Adrenal gland (tissue), 12 donors: ENCODE data around the gene TECR. TPM values are rescaled to one million over a fixed set of nuclear protein-coding genes. Genes with fewer than 3 reads are reported as not detected.

Source experiments
- DNase-seq, 7 donors: peaks; one replicate each; pipeline ENCODE4 v3.0.0-alpha.2; 2019 to 2020
- H3K27ac ChIP-seq, 5 donors: fragments of 200-600 bp; sonication (generic) in 4 of 5; 1 replicate in 3 of 5; 2 replicates in 2 of 5; pipeline versions ENCODE4 v1.5.1 to v1.8.0; 2016 to 2020; ENCODE audit warnings: mild to moderate bottlenecking in 1 of 5
- H3K27me3 ChIP-seq: fragments of 200-600 bp; 2 replicates; pipeline ENCODE4 v1.8.0; 2021
- H3K36me3 ChIP-seq, 2 donors: fragments of 200-600 bp; replicated peaks in 1 of 2; 1 replicate in 1 of 2; 2 replicates in 1 of 2; pipeline versions ENCODE4 v1.5.1 to v1.8.0; 2018 to 2022
- H3K4me1 ChIP-seq, 2 donors: fragments of 200-600 bp; replicated peaks in 1 of 2; 1 replicate in 1 of 2; 2 replicates in 1 of 2; pipeline versions ENCODE4 v1.5.1 to v1.8.0; 2018 to 2021
- H3K4me3 ChIP-seq, 4 donors: fragments of 200-600 bp; sonication (generic) in 3 of 4; one replicate each; pipeline ENCODE4 v1.5.1; 2016 to 2018
- H3K9me3 ChIP-seq, 3 donors: fragments of 200-600 bp; sonication (generic) in 1 of 3; replicated peaks in 1 of 3; 1 replicate in 2 of 3; 2 replicates in 1 of 3; pipeline versions ENCODE4 v1.5.1 to v1.8.0; 2016 to 2021
- POLR2A ChIP-seq, 2 donors: fragments of 450-650 bp; IDR thresholded peaks; one replicate each; pipeline ENCODE4 v1.6.1; 2017; ENCODE audit warnings: antibody characterized with exemption in 2 of 2, mild to moderate bottlenecking in 2 of 2, moderate library complexity in 1 of 2
- WGBS, 4 donors: extraction: QIAGEN DNeasy Blood & Tissue Kit in 2 of 4; methylation state at CpG; one replicate each; pipeline versions ENCODE4 v1.1.5 to v1.1.7; 2013 to 2017; 5-methylcytosine and 5-hydroxymethylcytosine counted together
- intact Hi-C, 2 donors: fragments of 100-400 bp; cut with DNase I; formaldehyde crosslinking; loops; one replicate each; pipeline versions ENCODE4 v1.14.1 to v1.15.0; 2022 to 2023
- polyA plus RNA-seq, 3 donors: library from polyadenylated mRNA; stranded (reverse); fragments of 200-250 nt in 2 of 3; fragments of 350-450 nt in 1 of 3; fragmentation: Illumina TruSeq in 1 of 3; extraction: RNeasy Lipid Tissue Mini Kit (QIAGEN cat#74804) in 1 of 3; gene quantifications; one replicate each; pipeline ENCODE4 v1.2.3, GENCODE V29; 2013 to 2014
- total RNA-seq, 9 donors: library from RNA; depleted of rRNA in 4 of 9; stranded (reverse); fragments of >200 nt in 4 of 9; fragments of 120-200 nt in 1 of 9; fragmentation: NEBNext Ultra II Directional in 1 of 9; extraction: Animal tissue kit (Norgen Biotek cat#: 25700) in 1 of 9; gene quantifications; one replicate each; pipeline versions ENCODE4 v1.1.0 to v1.2.4, GENCODE V29; 2013 to 2023
- TF ChIP-seq, protein P1 (sequence below), 6 experiments: fragments of 450-650 bp in 4 of 6; fragments of 200-600 bp in 2 of 6; sonication (generic) in 1 of 6; IDR thresholded peaks; 1 replicate in 5 of 6; 2 replicates in 1 of 6; pipeline versions ENCODE4 v1.5.1 to v1.8.0; 2016 to 2021; ENCODE audit warnings: antibody characterized with exemption in 6 of 6, mild to moderate bottlenecking in 2 of 6, moderate library complexity in 1 of 6
- donor health status: healthy with polysubstance abuse.
- donor health status: Bipolar disorder and iron deficiency.
- donor health status: DM: yes; HTN: yes; CAD: no.
- donor health status: DM: no; HTN: no; CAD: no.
- donor health status: DM: no; HTN: no; CAD: no.
- donor health status: DM: yes; HTN: yes; CAD: no.

TECR gene
- total and polyA plus RNA-seq, 12 donors = 108 to 610 (median 219) TPM

DNA sequence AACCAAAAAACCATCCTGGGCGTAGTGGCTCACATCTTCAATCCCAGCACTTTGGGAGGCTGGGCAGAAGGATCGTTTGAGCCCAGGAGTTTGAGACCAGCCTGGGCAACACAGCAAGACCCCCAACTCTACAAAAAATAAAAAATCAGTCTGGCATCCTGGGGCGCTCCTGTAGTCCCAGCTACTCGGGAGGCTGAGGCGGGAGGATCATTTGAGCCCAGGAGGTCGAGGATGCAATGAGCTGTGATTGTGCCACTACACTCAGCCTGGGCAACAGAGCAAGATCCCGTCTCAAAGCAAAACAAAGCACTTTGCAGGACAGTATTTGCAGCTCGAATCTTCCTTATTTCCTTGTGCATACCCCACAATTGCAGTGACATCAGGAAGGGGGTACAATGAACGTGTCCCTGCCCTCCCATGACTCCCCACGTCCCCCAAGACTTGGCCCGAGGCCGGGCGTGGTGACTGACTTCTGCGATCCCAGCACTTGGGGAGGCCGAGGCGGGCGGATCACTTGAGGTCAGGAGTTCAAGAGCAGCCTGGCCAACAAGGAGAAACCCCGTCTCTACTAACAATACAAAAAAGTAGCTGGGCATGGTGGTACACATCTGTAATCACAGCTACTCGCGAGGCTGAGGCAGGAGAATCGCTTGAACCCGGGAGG, 41.6 kb downstream of the TECR start:
- TF ChIP-seq, protein P1, sequence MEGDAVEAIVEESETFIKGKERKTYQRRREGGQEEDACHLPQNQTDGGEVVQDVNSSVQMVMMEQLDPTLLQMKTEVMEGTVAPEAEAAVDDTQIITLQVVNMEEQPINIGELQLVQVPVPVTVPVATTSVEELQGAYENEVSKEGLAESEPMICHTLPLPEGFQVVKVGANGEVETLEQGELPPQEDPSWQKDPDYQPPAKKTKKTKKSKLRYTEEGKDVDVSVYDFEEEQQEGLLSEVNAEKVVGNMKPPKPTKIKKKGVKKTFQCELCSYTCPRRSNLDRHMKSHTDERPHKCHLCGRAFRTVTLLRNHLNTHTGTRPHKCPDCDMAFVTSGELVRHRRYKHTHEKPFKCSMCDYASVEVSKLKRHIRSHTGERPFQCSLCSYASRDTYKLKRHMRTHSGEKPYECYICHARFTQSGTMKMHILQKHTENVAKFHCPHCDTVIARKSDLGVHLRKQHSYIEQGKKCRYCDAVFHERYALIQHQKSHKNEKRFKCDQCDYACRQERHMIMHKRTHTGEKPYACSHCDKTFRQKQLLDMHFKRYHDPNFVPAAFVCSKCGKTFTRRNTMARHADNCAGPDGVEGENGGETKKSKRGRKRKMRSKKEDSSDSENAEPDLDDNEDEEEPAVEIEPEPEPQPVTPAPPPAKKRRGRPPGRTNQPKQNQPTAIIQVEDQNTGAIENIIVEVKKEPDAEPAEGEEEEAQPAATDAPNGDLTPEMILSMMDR (IDR thresholded peaks at IDR 0.05) = no peak
- TF ChIP-seq POLR2A (IDR thresholded peaks at IDR 0.05) = no peak
- H3K27ac ChIP-seq = peak overlapping the region in 2 of 5 donors; percentile 60 to 73
- H3K36me3 ChIP-seq = peaks cover 0 to 4% of the 10 kb centered on the region in 2 donors
- H3K4me1 ChIP-seq = peaks cover 9 to 20% of the 10 kb centered on the region in 2 donors
- intact Hi-C loops = loop anchor here in 1 of 2 donors (5.0 kb wide), 1 partner anchor 116 kb away; no protein-coding TSS in a partner anchor
- 22 to 53% (median 37%) methylated on average over 16 to 22 of the region's 22 CpGs for WGBS, 4 donors
- DNase-seq = no peak
- H3K27me3 ChIP-seq = no peaks in the 10 kb centered on the region
- H3K9me3 ChIP-seq = no peaks in the 10 kb centered on the region
- H3K4me3 ChIP-seq = peak overlapping the region in 3 of 4 donors; percentile 88 to 98 (median 96)

DNA sequence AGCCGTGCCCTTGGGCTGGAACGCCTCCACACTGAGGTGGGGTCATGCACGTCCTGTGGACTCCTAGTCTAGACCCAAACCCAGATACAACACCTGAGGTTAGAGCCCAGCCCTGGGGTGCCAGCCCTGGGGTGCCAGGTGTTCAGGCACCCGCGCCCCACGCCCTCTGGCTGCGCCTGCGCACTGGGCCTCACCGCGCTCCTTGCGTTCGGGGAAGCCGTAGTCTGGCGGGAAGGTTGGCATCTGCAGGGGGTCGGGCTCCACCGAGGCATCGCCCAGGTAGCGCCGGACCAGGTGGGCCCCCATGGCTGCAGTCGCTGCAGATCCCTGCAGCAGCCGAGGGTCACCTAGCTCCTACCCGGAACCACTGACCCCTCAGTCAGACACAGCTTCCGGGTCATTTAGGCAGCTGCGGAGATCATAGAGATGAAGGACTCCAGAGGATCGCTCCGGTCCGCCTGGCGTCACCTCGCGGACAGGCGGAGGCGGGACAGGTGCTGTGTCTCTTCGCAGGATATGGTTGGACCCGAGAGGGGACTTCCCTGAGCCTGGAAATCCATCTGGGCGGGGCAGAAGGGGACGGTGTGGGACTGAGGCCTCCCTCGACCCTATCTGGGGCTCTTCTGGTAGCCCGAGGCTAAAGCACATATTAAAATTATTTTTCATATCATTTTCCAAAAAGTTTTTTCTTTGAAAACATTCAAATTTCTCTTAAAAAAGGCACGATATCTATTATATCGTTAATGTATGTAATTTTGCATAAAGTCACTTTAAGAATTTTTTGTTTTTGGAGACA, 42.5 kb downstream of the TECR start, which contains the start of gene NDUFB7:
NDUFB7 (minus strand) TSS at position 372 of the 796 bp plus-strand sequence; CDS start at position 306, 66 bp downstream.
- TF ChIP-seq, protein P1 (IDR thresholded peaks at IDR 0.05) = peak; percentile 58 to 67 (median 65)
- TF ChIP-seq POLR2A (IDR thresholded peaks at IDR 0.05) = peak in 1 of 2 donors; percentile 49
- DNase-seq = peak; percentile 86 to 95 (median 92)
- Histone ChIP-seq H3K27me3 (no peaks in the 10 kb centered on the region), H3K36me3 (no peaks in the 10 kb centered on the region), H3K27ac (peak within 1 kb of the TSS in 4 of 5 donors; percentile 32 to 80 (median 66)), H3K4me3 (peak within 1 kb of the TSS; percentile 88 to 98 (median 96)), H3K9me3 (no peaks in the 10 kb centered on the region), H3K4me1 (peaks cover 9 to 20% of the 10 kb centered on the region in 2 donors)
- 2 to 14% (median 6%) methylated on average over 8 to 40 of the region's 40 CpGs for WGBS, 4 donors
- intact Hi-C loops = loop anchor here in 1 of 2 donors (5.0 kb wide), 1 partner anchor 115 kb away; no protein-coding TSS in a partner anchor

DNA sequence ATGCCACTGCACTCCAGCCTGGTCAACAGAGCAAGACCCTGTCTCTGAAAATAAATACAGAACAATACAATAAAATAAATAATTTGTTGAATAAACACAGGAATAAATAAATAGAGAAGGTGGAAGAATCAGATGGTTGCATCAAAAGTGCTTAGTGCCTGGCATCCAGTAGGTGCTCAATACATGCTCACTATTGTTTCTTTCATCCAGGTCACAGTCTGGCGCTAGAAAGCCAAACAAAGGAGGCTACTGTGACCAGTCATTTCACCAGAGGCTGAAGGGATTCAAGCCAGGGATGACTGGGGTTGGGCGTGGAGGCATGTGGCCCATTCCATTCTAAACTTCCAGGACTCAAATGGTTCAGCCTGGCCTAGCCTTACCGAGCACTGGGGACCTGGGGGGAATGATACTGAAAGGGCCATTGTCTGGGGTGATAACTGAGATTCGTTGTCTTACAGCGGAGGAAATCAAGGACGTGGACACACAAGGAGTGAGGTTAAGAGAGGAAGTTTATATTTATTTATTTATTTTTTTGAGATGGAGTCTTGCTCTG, 46.1 kb downstream of the TECR start:
- peaks cover 9 to 13% of the 10 kb centered on the region in 2 donors for H3K4me1 ChIP-seq
- H3K4me3 ChIP-seq = no peak overlapping the region
- intact Hi-C loops = no loop called here
- no peaks in the 10 kb centered on the region for H3K9me3 ChIP-seq
- no peak overlapping the region for H3K27ac ChIP-seq
- 75 to 86% (median 82%) methylated on average over 6 of the region's 6 CpGs for WGBS, 4 donors
- H3K27me3 ChIP-seq = no peaks in the 10 kb centered on the region
- no peak for TF ChIP-seq POLR2A (IDR thresholded peaks at IDR 0.05)
- TF ChIP-seq, protein P1 (IDR thresholded peaks at IDR 0.05) = no peak
- no peak for DNase-seq
- H3K36me3 ChIP-seq = no peaks in the 10 kb centered on the region

DNA sequence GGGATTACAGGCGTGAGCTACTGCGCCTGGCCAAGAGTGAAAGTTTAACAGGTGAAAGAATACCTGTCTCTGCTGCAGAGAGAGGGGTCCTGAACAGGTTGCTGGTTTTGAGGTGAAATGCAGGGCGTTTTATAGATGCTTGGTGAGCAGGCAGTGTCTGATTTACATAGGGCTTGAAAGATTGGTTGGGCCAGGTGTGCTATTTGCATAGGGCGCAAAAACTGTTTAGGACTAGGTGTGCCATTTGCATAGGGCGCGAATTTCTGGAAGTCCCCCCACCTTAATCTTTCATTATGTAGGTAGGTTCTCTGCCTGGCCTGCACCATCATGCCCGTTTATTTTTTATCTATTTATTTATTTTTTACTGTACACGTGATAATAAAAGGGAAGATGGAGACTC, 47.0 kb downstream of the TECR start:
- intact Hi-C loops = no loop called here
- H3K4me1 ChIP-seq = peaks cover under 1 to 5% of the 10 kb centered on the region in 2 donors
- H3K9me3 ChIP-seq = no peaks in the 10 kb centered on the region
- H3K4me3 ChIP-seq = no peak overlapping the region
- TF ChIP-seq, protein P1 (IDR thresholded peaks at IDR 0.05) = no peak
- TF ChIP-seq POLR2A (IDR thresholded peaks at IDR 0.05) = no peak
- 76 to 82% (median 82%) methylated on average over 8 of the region's 8 CpGs for WGBS, 4 donors
- no peaks in the 10 kb centered on the region for H3K36me3 ChIP-seq
- no peak for DNase-seq
- no peaks in the 10 kb centered on the region for H3K27me3 ChIP-seq
- H3K27ac ChIP-seq = no peak overlapping the region
